KG1 (cell line): ENCODE results near the gene ARL15.

Experiments used
- DNase-seq: peaks from one replicate; lab custom pipeline; 2025; lab: John Stamatoyannopoulos, UW

The ARL15 gene

DNA sequence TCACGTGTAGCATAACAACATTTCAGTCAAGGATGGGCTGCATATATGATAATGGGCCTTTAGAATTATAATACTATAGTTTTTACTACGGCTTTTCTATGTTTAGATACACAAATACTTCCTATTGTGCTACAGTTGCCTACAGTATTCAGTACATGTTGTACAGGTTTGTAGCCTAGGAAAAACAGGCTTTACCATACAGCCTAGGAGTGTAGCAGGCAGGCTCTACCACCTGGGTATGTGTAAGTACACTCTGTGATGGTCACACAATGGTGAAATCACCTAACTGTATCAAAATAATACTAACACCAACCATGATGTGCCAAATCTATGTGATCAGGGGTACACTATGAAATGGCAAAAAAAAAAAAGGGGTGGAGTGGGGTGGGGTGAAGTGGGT, 372.9 kb downstream of the ARL15 start:
- no peak for DNase-seq

DNA sequence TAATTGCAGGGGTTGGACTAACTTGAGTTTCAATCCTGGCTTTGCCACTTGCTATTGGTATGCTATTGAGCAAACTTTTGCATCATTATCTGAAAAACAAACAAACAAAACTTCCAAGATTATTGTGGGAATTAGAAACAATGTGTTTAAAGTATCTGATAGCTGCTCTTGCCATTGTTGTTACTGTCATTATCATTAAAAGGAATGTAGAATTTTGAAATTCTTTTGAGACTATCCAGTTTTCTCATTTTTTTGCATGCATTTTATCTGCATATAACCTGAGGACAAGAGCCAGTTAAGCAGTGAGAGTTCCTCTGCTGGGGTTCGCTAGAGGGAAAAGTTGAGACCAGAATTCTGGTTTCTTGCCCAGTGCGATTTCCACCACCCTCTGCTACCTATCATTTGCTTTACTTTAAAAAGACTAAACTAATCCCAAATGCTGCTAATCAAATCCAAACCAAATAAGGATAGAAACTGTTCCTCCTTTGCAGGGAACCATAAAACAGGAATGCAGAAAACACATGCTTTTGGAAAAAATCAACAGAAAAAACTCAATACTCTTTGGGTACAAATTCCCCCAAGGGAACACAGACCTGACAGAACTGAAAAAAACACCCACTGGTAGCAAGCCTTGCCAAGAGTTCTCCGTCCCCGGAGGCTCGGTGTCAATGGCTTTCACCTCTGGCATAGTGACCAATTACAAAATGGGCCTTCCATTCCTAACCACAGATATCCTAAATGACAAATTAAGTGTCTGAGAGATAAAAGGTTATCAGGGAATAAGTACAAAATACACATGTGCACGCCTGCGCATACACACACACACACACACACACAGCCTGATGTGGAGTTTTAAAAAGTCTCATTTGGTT, 373.7 kb downstream of the ARL15 start:
- no peak for DNase-seq

DNA sequence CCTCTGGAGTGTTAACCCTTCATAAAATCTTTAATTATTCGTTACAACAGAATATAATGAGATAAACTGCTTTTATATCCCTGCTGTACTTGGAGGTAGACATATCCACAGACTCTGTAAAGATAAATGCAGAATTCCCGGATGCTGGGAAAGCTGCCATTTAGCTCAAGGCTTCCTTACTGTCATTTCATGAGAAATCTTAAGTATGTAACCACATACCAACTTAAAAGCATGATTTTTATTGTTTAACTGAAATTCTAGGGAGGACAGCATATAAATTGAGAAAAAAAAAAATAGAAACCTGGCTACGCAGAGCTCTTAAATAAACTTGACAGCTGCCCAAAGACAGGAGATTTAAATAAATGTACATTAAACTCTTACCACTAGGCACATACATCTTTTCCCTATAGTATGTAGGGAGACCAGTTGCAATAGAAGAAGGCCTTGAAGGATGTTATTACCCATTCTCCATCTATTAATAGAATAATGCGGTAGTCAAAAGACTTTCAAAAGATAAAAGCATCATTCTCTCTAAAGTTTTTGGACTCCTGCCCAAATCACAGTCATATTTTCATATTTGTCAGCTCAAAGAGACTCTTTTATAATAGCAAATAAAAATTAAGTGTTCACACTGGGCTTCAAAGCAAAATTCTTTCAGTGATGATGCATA, 376.1 kb downstream of the ARL15 start:
- no peak for DNase-seq

DNA sequence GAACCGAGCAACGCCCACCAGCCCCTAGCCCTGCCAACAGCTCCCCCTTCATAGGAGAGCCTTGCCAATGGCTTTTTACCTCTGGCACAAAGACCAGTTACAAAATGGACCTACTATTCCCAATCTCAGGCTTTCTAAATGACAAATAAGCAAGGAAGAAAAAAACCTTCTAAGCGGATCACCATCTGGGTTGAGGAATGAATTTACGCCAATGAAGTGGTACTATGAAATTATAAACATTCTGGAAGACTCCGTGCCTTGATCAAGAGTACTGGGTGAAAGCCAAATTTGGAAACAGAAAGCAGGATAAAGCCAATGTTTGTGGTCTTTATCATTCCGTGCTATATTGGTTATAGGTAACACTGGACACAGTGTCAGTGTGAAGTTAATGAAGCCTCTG, 378.0 kb downstream of the ARL15 start:
- no peak for DNase-seq

DNA sequence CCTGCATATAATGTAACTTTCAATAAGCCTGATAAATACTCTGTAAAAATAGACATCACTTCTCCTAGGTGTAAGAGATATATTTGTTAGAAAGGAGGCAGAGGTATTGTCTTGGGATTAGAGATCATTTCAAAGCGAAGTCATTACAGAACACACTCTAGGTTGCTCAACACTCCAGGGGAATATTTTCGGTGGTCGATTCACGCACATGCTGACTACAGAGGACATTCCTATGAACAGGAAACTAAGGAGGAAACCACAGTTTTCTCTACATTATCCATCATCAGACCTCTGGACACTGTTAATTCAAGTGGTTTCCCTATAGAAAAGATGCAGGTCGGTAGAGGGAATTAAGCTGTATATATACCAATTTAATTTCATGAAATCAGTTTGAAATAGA, 379.9 kb downstream of the ARL15 start:
- DNase-seq: no peak

DNA sequence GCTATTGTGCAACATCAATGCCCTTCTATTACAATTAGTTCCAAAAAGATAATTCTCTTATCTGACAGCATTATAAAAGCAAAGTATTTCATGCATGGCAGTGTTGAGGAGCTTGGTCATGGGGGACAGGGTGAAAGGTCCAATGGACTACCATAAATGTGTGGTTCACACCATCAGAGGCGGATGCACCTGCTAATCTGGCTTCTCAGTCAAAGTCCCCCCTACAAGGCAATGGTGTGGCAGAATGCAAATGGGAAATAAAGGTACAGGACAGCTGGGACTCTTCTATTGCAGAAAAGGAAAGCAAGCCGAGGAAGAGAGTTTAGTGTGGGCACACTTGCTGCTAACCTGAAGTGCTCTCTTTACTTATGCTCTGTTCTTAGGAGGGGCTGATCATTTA, 380.8 kb downstream of the ARL15 start:
- no peak for DNase-seq

DNA sequence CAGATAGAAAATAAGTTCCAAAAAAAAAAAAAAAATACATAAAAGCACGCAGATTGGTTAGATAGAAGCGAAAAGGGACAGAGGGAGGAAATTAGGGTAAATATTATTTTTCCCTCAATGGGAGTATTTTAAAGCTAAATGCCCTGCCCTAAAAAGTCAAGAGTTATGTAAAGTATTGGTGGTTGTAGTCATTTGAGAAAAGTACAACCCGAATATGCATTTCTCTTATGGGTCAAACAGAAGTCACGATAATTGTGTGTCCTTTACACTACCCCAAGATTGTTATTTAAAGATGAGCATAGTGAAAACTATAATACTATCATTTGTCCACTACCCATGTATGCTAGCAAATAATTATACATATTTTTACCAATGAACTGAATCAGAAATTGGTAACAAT, 381.2 kb downstream of the ARL15 start:
- DNase-seq: no peak

DNA sequence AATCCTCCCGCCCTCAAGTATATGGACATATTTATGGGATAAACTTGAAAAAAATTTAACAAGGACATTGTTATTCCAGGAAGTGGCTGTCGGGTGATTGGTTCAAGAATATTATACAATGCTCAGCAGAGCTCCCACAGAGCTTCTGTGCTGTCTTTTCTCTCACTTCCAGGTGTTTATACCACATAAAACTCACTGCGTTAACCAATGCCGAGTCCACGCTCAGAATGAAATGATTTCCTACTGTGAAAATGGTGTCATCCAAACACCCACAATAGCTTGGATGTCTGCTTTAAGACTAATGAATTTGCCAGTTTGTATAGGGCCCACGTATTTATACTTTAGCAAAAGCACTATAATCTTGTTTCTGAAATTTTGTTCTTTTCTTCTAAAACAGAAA, 381.7 kb downstream of the ARL15 start:
- no peak for DNase-seq

DNA sequence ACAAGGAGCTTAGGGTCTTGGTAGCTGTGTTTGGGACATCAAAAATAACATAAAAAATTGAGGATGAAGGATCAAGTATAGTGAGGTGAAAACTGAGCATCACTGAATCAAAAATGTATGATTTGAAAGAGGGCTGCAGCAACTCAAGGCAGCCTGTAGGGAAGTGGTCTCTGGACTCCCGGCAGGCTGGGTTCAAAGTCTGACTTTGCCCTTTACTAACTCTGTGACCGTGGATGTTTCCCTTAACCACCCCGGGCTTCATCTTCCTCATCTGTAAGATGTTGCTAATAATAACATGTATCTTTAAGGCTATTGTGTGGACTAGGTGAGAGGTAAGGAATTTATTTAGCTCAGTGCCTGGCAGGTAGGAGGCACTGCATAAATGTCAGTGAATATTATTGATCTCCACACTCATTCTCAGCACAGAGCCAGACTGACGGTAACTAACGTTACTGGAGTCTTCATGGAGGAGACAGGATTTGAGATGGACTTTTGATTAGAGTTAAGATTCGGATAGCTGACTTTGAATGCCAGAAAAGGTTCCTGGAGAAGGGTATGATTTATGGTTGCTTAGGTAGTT, 382.6 kb downstream of the ARL15 start:
- DNase-seq: no peak

DNA sequence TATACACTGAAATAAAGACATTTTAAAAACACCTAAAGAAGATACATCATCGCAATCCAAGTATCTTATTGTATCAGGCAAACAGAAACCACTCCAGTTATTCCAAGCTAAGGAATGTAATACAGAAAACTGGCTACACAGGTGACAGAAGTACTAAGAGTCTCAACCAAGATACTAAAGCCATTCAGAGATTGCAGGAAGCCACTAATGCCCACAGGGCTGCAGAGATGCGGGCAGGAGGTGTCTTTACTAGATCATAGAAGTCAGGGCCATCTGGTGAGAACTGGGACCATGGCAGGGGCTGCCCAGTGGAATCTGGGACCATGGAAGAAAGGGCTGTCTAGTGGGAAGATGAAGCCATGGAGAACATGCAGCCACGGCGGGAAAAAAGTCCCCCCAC, 384.3 kb downstream of the ARL15 start:
- DNase-seq: no peak

DNA sequence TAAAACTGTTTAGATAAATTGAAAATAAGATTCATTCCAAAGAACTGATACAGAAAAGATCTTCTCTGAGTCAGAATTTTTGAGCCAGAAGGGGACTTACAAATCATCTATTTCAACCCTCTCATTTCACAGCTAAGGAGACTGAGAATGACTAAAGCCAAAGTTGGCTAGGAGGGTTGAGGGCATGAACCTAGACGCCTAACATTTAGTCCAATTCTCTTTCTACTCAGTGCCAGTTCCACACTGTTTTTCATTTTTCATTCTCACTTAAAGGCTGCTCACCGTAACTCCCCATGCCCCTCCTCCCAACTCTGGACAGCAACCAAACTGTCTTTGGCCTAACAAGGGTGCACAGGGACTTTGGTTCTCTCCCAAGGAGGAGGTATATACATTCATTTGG, 386.0 kb downstream of the ARL15 start:
- DNase-seq: no peak

DNA sequence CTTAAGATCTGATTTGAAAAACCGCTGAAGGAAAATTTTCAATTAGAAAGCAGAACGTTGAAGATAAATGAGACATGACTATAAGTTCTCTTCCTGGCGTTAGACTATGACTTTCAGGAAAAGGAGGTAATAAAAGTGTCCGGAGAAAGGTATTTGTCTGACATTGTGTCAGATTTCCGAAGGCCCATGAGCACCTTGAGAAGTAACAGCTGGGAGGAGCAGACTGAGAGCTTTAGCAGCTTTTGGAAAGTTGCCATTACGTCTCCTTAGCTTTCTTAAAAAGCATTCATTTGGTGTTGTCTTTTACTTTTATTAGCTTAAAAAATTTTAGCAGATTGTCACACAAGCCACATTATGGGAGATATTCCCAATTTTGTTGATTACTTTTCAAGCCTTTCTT, 386.4 kb downstream of the ARL15 start:
- no peak for DNase-seq

DNA sequence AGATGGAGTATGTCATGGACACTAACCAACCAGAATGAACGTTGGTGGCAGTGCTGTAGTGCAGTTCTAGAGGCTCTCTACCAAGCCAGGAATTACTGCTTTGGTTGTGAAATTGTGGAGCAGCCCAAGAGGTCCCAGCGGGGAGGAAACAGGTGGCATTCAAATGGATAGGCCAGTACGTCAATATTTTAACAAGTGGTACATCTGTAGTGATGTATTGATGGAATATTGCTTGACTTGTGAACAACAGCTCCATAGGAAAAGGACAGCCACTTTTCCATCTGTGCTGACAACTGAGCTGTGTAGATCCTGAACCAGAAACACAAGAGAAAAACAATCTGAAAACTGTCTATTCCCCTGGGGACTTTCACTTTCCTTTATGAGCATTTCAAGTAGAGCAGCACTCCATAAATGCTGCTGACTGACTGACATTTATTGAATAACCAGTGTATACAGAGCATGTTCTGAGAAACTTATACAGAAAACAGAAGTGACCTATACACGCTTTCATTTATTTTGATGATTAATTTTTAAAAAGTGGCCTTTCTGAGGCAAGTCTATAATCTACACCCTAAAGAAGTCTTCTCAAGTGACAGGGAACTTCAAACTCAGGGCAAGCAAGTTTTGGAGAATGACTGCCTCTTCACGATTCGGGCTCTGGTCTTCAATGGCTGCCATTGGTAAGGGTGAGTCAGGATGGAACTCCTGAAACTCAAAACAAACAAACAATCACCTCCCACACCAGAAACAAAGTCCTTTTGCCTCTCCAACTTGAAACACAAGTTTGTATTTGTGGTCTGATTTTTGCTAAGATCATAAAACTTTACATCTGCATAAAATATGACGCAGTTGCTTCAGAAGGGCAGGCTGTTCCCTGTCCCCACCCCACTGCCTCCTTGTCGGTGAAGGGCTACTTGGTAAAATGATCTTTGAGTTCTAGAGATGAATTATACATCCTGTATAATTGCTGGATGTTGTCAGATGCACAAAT, 387.6 kb downstream of the ARL15 start:
- no peak for DNase-seq

DNA sequence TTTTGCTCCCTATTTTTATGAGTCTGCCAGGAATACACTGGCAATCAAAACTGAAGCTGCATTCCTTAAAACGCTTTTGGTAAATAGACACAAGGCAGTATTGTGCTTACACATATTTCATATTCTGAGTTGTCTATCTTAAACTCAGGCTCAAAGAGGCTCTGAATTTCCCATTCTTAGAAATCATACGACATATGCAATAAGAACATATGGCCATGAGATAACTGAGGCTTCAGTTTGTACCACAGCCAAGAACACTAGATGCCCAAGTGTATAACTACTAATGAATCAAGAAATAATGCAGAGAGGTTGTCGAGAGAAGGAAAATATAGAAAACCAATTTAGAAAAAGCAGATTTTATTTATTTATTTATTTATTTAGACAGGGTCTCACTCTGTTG, 392.5 kb downstream of the ARL15 start:
- DNase-seq: no peak

DNA sequence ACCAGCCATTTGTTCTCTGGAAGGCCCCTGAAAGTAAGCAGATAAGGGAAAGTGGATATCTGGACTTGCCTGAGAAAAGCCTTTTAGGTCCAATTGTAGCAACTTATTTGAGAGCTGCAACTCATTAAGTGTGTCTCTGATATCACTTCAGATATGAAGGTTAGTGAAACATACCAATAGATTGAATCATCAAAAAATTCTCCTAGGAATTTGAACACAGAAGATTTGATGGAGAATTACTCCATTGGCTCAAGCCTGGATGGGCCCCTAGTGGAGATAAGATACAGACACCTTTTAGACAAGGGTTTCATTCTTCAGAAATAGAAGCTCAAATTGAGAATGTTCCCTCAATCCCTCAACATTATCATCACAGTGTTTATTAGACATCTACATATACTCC, 393.3 kb downstream of the ARL15 start:
- no peak for DNase-seq

DNA sequence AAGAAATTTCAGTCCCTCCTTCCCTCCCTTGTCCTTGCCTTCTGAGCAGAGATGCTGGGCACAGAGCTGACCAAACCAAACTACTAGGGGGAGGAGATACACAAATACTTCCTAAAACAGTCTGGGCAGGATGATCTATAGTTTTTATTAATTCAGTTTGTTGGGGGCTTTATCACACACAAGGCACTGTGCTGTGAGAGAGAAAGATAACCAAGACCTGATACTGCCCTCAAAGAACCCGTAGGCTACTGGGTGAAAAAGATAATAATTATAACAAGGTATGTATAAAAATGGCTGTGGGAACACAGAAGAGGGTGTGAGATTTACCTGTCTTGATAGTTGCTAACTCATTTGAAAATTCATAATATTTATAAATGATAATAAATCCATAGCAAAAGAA, 395.3 kb downstream of the ARL15 start:
- DNase-seq: no peak

DNA sequence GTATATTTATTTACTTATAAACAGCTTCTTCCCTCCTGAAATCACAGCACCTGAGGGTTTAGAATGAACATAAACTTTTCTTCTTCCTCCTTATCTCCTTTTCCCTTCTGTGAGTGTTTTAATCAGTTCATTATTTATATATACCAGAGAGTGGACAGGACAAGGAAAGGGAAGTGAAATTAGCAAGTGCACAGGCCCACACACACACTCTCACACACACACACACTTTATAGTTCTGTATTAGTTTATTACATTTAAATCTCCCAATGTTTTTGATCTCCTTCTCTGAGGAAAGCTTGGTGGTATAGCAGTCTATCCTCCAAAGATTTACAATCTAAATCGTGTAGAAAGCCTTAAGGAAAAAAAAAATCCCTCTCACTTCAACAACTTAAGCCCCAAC, 396.4 kb downstream of the ARL15 start:
- DNase-seq: no peak

DNA sequence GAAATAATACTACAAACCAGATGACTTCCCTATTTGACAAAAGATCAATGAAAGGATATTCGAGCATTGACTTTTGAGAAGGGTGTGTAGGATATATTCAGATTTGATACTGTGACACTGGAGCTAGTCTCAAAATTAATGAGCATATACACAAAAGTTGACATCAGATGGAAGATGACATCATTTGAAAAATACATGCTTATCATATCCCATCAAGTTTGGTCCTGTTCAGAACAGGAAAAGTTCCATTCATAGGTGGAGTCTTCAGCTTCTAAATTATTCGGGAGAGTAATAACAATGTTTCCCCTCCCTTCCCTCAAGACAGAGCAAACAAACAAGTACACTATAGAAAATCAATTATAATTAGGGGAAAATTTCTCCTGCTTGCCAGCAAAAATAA, 401.6 kb downstream of the ARL15 start:
- no peak for DNase-seq

DNA sequence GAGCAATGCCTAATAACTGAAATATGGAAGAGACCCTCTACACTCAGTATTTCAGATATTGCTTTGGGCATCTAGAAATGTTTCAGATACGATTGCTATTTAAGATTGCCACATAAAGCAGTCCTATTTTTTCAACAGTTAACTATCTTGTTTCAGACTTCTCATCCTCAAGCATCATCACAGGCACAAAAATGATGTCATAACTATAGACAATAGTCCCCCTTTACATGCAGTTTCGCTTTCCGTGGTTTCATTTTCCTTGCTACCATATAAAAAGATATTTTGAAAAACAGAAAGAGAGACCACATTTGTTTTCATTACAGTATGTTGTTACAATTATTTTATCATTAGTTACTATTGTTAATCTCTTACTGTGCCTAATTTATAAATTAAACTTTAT, 402.5 kb downstream of the ARL15 start:
- DNase-seq: no peak

DNA sequence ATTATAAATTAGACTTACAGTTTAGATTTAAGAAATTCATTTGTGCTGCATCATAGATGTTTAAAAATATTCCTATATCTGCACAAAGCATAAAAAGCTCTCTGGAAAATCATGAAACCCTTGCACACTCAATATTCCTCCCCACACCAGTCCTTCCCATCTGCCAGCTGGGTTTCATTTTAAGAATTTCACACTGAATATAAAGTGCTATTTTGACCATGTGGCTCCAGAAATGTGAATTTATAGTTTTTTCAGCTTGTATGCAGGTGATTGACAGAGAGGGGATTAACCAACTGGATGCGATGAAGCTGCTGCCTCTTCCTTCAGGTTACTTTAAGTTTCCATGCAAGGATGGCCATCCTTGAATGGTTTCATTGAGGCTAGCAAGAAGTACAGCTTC, 403.6 kb downstream of the ARL15 start:
- DNase-seq: no peak

DNA sequence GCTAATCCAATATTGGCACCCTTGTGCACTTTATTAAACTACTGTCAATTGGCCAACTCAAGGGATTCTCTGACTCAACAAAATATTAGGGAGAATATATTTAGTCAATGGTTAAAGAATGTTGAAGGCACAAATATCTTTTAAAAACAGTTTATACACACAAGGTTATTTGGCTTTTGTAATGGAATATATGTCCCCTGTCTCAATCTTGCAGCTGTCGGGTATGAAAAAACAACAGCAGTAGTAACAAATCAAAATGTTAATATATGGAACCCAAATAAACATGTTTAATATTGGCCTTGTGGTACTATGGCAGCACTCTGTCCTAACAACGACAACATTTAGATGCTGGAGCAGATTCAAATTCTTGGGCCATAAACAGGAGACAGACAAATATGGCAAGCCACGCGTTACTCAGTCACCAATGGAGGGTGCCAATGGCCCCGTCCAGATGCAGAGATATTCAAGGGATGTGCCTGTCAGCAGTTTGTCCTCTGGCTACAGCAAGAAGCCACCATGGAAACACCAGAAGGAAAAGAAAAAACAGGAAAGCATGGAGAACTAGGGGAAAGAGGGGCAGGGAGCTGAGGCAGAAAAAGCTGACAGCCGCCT, 408.0 kb downstream of the ARL15 start:
- no peak for DNase-seq

DNA sequence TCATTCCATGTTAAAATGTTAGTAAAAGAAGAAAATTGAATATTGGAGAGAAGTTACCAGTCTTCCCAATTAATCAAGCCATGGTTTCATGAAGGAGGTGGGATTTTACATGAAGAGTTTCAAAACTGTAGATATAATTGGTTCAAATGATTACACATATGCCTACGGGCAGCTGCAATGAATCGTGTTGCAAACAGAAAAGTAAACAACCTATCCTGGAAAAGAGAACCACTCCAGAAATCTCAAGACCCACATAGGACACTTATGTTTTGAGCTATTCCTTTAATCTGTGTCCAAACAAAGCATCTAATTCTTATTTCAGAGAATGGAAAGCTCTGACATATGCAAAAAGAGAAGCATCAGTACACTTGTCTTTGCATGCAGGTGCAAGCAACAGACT, 409.7 kb downstream of the ARL15 start:
- DNase-seq: no peak
